Left colon (tissue), 2 donors: ENCODE measurements around the gene GRIK1. TPM values are rescaled to one million over a fixed set of nuclear protein-coding genes. Genes with fewer than 3 reads are reported as not detected.

Experiments used
- ATAC-seq: fragments of 200-7000 bp; cut with Tn5 transposase; one replicate; pipeline ENCODE4 v1.9.1; 2020; ENCODE audit warnings: mild to moderate bottlenecking, moderate library complexity
- DNase-seq, 2 donors: peaks; one replicate each; pipeline ENCODE4 v3.0.0-alpha.2; 2020
- intact Hi-C, 2 donors: fragments of 100-400 bp; cut with DNase I in 1 of 2; cut with micrococcal nuclease in 1 of 2; formaldehyde crosslinking; loops; one replicate each; pipeline versions ENCODE4 v1.11.2 to v1.14.0; 2022; cut with DNase I, micrococcal nuclease
- total RNA-seq, 2 donors: library from RNA; stranded (reverse); fragmentation: NEBNext Ultra II Directional; extraction: Animal tissue kit (Norgen Biotek cat#: 25700); gene quantifications; one replicate each; pipeline ENCODE4 v1.2.1, GENCODE V29; 2021
- donor health status: DM: no; HTN: no; CAD: no.
- donor health status: DM: yes; HTN: yes; CAD: no.

Gene GRIK1
- total RNA-seq, 2 donors from 2014 or later: 0.09 to 0.14 TPM

GRCh38 chr21:29748391-29749167 is 191.2 kb downstream of the GRIK1 start:
- intact Hi-C loops: no loop called here
- ATAC-seq (no peak), DNase-seq (no peak)

GRCh38 chr21:29741761-29742160 is 198.0 kb downstream of the GRIK1 start:
- DNase-seq (no peak), ATAC-seq (no peak)
- intact Hi-C loops: no loop called here

- intact Hi-C loops: no loop called here
- no peak for DNase-seq
- ATAC-seq: no peak
These were observed 200.6 kb downstream of the GRIK1 start for GRCh38 chr21:29739176-29739575.

GRCh38 chr21:29738730-29739129 is 201.1 kb downstream of the GRIK1 start:
- intact Hi-C loops: no loop called here
- ATAC-seq (no peak), DNase-seq (no peak)

- no peak for DNase-seq
- no peak for ATAC-seq
These were observed 202.6 kb downstream of the GRIK1 start for GRCh38 chr21:29737186-29737585.

GRCh38 chr21:29730281-29730680 is 209.5 kb downstream of the GRIK1 start:
- DNase-seq: no peak
- ATAC-seq: no peak
- intact Hi-C loops: no loop called here

More at GRCh38 chr21:29737186-29737585, 202.6 kb downstream of the GRIK1 start:
- intact Hi-C loops: no loop called here

GRCh38 chr21:29726044-29726443 is 213.8 kb downstream of the GRIK1 start:
- DNase-seq (no peak), ATAC-seq (no peak)
- intact Hi-C loops: no loop called here

GRCh38 chr21:29725025-29725736 is 214.6 kb downstream of the GRIK1 start:
- peak; percentile 97 for ATAC-seq
- DNase-seq: no peak
- intact Hi-C loops: no loop called here

- DNase-seq (no peak), ATAC-seq (no peak)
- intact Hi-C loops: no loop called here
These were observed 217.8 kb downstream of the GRIK1 start for GRCh38 chr21:29721964-29722363.

- no peak for DNase-seq
- intact Hi-C loops: no loop called here
- no peak for ATAC-seq
These were observed 218.6 kb downstream of the GRIK1 start for GRCh38 chr21:29721221-29721620.

GRCh38 chr21:29719521-29719920 is 220.3 kb downstream of the GRIK1 start:
- intact Hi-C loops: no loop called here
- DNase-seq (no peak), ATAC-seq (no peak)

GRCh38 chr21:29718081-29718815 is 221.5 kb downstream of the GRIK1 start:
- no peak for ATAC-seq
- DNase-seq: no peak
- intact Hi-C loops: no loop called here

- intact Hi-C loops: no loop called here
- DNase-seq: no peak
- no peak for ATAC-seq
These were observed 222.1 kb downstream of the GRIK1 start for GRCh38 chr21:29717659-29718058.

GRCh38 chr21:29716753-29717152 is 223.0 kb downstream of the GRIK1 start:
- intact Hi-C loops: no loop called here
- no peak for ATAC-seq
- no peak for DNase-seq

GRCh38 chr21:29715089-29715488 is 224.7 kb downstream of the GRIK1 start:
- intact Hi-C loops: no loop called here
- ATAC-seq: no peak
- DNase-seq: no peak

- DNase-seq (no peak), ATAC-seq (no peak)
- intact Hi-C loops: no loop called here
These were observed 227.0 kb downstream of the GRIK1 start for GRCh38 chr21:29712818-29713217.

GRCh38 chr21:29711236-29711635 is 228.6 kb downstream of the GRIK1 start:
- DNase-seq (no peak), ATAC-seq (no peak)
- intact Hi-C loops: no loop called here

- intact Hi-C loops: no loop called here
- ATAC-seq (no peak), DNase-seq (no peak)
These were observed 229.3 kb downstream of the GRIK1 start for GRCh38 chr21:29710498-29710897.

GRCh38 chr21:29708401-29708800 is 231.4 kb downstream of the GRIK1 start:
- DNase-seq (no peak), ATAC-seq (no peak)
- intact Hi-C loops: no loop called here

GRCh38 chr21:29704719-29705118 is 235.1 kb downstream of the GRIK1 start:
- intact Hi-C loops: no loop called here
- DNase-seq (no peak), ATAC-seq (no peak)
